Measurements from ENCODE around the gene DUSP7.

Gene DUSP7

GRCh38 chr3:52078781-52079560 lies 22.6 kb upstream of the DUSP7 start:
- DNase-seq: no peak
- Histone ChIP-seq H3K27me3 (no peaks in the 10 kb centered on the region), H3K9me3 (no peaks in the 10 kb centered on the region), H3K36me3 (no peaks in the 10 kb centered on the region), H3K4me1 (no peaks in the 10 kb centered on the region), H3K4me3 (ENCODE audit: low read depth, low read length) (no peak overlapping the region)
- TF ChIP-seq CTCF (IDR thresholded peaks at IDR 0.05; ENCODE audit: low read depth, low read length): no peak

DNA sequence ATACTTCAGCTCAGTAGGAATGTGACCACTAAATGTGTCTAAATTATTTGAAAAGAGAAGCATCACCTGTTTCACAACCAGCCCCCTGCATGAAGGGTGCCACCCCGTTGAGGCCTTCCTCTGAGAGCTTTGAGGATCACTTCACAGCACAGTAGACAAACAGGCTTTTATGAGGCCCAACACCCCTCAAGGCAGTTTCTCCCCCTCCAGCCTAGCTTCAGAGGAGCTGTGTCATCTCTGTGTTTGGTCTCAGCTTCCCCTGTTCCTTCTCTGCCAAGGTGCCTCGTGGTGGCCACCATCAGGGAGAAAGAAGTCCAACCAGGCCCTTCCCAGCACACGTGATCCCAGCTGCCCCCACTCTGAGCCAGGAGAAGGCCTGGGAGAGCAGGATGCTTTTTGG lies 21.6 kb upstream of the DUSP7 start:
- no peak for TF ChIP-seq CTCF (IDR thresholded peaks at IDR 0.05; ENCODE audit: low read depth, low read length)
- Histone ChIP-seq H3K4me3 (ENCODE audit: low read depth, low read length) (no peak overlapping the region), H3K4me1 (no peaks in the 10 kb centered on the region), H3K36me3 (no peaks in the 10 kb centered on the region), H3K27me3 (no peaks in the 10 kb centered on the region), H3K9me3 (no peaks in the 10 kb centered on the region)
- no peak for DNase-seq

GRCh38 chr3:52076896-52077780 lies 20.8 kb upstream of the DUSP7 start:
- DNase-seq: no peak
- Histone ChIP-seq H3K4me1 (no peaks in the 10 kb centered on the region), H3K9me3 (no peaks in the 10 kb centered on the region), H3K4me3 (ENCODE audit: low read depth, low read length) (no peak overlapping the region), H3K36me3 (no peaks in the 10 kb centered on the region), H3K27me3 (no peaks in the 10 kb centered on the region)
- no peak for TF ChIP-seq CTCF (IDR thresholded peaks at IDR 0.05; ENCODE audit: low read depth, low read length)

DNA sequence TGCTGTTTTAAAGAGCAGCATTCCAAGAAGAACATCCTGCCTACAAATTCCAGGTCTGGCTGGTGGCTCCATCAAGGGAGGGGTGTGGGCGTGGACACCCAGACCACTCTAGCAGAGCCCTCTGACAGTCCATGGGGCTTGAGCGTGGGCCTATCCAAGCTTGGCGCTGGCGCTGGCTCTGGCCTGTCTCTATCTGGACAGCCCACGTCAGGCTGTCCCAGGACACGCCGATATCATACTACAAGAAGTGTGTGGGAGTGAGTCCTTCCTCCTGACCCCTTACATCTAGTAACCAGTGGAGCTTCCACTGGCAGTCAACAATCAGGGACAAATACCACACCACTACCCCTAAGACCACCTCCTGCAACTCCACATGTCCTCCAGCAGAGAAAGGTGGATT lies 17.1 kb upstream of the DUSP7 start:
- TF ChIP-seq CTCF (IDR thresholded peaks at IDR 0.05; ENCODE audit: low read depth, low read length): no peak
- no peak for DNase-seq
- Histone ChIP-seq H3K27me3 (no peaks in the 10 kb centered on the region), H3K4me3 (ENCODE audit: low read depth, low read length) (no peak overlapping the region), H3K4me1 (no peaks in the 10 kb centered on the region), H3K36me3 (no peaks in the 10 kb centered on the region), H3K9me3 (no peaks in the 10 kb centered on the region)

DNA sequence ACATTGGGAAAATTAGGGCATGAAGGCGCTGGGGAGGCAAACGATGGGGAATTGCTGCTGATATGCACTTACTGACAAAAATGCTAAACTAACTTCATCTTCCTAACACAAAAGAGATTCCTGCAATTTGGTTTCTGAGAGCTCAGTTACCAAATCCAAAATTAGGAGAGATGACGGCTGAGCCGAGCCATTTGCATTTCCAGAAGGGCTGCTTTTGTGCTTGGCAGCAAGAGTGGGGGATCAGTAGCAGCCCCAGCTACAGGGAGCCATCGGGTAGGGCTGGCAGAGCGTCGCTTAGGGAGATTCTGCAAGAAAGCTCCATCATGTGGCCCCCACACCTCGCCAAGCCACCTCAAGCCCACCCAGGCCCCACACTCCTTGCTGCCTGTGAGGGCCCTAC lies 16.1 kb upstream of the DUSP7 start:
- no peak for DNase-seq
- no peak for TF ChIP-seq CTCF (IDR thresholded peaks at IDR 0.05; ENCODE audit: low read depth, low read length)

DNA sequence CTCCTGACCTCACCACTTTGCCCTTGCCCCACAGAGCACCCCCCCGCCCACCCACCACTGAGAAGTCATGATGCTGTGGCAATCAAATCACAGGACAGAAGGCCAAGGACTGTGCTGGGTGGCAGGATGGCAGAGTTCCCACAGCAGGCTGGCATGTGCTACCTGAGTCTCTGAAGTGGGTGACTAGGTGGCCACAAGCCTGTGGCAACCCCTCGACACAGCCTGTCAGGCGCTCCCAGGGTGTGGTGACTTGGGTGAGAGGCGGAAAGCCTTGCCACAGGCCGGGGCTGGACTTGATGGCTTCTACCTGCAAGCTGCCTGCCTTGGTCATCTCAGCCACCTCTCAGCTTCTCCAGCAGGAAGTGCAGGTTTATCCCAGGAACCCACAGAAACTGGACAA lies 15.6 kb upstream of the DUSP7 start:
- no peak overlapping the region for H3K4me3 ChIP-seq (ENCODE audit: low read depth, low read length)
- H3K4me1 ChIP-seq: peaks cover 6% of the 10 kb centered on the region; the same call in 1 of the 2 replicates
- no peak for TF ChIP-seq CTCF (IDR thresholded peaks at IDR 0.05; ENCODE audit: low read depth, low read length)
- DNase-seq: no peak
- no peaks in the 10 kb centered on the region for H3K9me3 ChIP-seq
- no peaks in the 10 kb centered on the region for H3K27me3 ChIP-seq
- no peaks in the 10 kb centered on the region for H3K36me3 ChIP-seq

More for the DNA sequence above, 16.1 kb upstream of the DUSP7 start:
- Histone ChIP-seq H3K27me3 (no peaks in the 10 kb centered on the region), H3K4me1 (peaks cover 6% of the 10 kb centered on the region; the same call in 1 of the 2 replicates), H3K36me3 (no peaks in the 10 kb centered on the region), H3K9me3 (no peaks in the 10 kb centered on the region), H3K4me3 (ENCODE audit: low read depth, low read length) (no peak overlapping the region)
